KBM-7 (cell line): ENCODE measurements around the gene HSPBP1.

Experiments used
- DNase-seq: peaks from one replicate; pipeline ENCODE4 v3.0.0-alpha.2; 2015
- in situ Hi-C: fragments of 300-500 bp; cut with MboI; formaldehyde crosslinking; loops from 2 replicates; pipeline ENCODE4 v1.14.3; 2020; ENCODE audit warnings: low sequenced_read_pairs, low pct_unique_long_range_greater_than_20kb, mixed read lengths

Gene HSPBP1

DNA sequence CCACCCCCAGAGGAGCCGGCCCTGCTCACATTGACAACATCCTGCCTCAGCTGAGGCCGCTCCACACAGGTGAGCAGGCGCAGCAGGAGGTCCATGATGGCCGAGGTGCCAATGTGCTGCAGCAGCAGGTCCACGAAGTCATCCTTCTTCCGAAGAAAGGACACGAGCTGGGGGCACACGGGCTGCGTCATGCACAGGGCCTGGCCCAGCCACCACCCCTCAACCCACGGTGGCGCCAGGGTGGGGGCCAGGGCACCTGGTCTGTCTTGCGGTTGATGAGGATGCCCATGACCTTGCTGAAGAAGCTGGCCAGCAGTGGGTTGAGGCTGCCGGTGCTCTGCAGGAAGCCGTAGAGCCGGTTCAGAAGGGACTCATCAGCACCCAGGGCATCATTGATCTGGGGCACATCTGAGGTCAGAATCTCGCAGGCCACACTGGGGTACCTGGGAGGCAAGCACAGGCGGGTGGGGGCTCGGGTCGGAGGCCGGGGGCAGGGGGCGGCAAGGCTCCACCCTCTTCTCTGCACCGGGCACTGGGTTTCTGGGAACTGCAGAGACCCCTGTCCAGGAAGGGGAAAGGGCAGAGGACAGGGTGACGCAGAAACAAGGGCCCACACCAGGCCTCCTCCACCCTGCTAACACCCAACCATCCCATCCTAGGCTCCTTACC is 34.5 kb downstream of the HSPBP1 start:
- in situ Hi-C loops, result no loop called here
- no peak for DNase-seq

DNA sequence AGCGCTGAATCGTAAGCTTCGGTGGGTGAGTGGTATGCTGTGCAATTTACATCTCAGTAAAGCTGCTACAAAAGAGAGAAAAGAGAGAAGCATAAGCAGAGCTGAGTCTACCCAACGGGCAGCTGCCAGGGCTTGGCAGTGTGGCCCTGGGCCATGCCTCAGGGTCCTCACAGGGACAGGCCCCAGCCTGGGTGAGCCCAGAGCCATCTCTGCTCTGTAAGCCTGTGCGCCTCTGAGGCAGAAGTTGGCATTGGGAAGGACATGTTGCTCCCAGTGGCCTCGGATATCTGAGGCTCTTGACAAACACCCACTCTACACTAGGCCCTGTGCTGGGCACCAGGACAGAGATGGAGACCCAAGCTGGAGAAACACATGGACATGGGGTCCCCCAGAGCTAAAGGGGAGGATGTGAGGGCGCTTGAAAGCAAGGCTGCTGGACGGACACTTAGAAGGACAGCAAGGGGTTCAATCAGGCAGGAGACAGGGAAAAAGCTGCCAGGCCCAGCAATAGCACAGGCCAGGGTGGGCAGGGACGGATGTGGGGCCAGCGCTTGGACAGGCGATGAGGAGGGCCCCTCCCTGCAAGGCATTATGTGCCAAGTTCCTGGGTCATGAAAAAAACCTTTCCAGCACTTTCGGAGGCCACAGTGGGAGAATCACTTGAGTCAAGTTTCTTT is 35.8 kb downstream of the HSPBP1 start:
- in situ Hi-C loops, result no loop called here
- no peak for DNase-seq

DNA sequence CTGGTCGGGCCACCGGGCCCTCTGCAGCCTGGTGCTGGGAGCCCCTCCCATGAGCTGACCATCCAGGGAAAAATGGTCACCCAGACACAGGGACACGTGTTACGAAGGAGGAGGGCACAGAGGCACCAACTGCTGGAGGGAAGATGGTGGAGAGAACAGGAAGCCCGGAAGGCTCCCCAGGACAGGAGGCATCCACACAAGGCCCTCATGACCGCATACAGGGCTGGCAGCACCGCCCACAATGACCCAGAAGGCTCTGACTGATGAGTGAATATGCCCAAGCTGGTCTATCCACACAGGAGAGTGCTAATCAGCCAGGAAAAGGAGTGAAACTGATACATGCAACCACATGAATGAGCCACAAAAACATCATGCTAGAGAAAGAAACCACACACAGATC is 37.4 kb downstream of the HSPBP1 start:
- no peak for DNase-seq
- in situ Hi-C loops, result no loop called here

DNA sequence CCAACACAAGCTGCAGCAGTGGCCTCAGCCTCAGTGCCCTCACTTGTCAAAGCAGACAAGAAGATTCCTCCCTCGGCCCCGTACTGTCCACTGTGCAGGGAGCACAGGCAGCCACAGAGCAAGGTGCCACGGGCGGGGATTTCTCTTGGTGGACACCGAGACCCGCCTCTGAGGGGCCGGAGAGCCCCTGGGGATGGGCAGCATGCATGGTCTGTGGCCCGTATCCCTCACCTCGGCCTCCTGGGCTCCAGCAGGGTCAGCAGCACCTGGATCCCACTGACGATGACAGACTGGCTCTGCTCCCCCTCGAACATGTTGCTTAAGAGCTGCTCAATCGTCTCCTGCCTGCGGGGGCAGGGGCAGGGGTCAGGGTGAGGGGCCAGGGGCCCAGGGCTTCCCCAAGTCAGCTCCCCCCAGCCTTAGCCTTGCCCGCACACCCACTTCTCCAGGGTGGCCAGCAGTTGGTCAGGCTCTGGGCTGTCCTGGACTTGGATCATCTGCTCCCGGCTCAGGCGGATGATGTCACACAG is 37.9 kb downstream of the HSPBP1 start:
- no peak for DNase-seq
- in situ Hi-C loops, result no loop called here

DNA sequence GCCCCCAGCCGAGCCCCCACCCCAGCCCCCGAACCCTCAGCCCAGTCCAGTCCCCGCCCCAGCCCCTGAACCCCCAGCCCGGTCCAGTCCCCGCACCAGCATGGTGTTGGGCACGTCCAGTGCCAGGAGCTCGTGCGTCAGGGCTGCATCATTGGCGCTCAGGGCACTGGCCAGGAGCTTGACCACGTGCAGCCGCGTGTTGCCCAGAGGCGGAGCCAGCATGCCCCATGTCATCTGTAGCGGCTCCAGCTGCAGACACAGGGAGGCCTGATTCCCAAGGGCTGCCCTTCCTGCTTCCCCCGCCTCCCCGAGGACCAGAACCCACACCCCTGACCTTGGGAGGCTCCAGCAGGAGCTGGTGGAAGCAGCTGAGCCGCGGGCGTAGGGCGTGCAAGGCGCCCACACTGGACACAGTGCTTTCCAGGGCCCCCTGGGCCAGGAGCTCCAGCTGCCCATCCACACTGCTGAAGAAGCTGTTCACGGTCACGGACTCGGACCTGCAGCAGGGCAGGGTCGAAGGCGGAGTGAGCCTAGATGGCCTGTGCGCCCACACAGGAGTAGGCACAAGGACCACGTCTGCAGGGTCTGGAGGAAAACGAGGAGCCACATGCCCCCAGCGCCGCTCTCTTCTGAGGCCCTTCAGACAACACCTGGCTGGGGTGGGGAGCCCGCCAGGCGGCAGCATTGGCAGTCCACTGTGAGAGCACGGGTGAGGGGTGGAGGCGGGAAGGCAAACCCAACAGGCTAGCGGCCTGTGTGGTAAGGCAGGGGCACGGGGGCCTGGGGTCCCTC is 38.6 kb downstream of the HSPBP1 start:
- in situ Hi-C loops, result no loop called here
- DNase-seq, result no peak

DNA sequence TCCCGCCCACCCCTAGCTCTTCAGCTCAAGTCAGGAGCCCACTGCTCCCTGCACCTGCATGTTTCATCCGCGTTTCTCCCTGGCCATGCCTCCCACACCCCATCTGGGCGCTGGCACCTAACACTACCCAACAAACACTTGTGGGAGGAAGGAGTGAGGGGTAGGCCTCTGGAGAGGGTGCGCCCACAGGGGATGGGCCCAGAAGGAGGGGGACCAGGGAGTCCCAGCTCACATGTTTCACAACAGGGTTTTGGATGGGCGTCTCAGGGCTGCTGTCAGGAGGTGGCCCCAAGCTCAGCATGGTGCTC is 39.2 kb downstream of the HSPBP1 start:
- in situ Hi-C loops, result no loop called here
- no peak for DNase-seq

DNA sequence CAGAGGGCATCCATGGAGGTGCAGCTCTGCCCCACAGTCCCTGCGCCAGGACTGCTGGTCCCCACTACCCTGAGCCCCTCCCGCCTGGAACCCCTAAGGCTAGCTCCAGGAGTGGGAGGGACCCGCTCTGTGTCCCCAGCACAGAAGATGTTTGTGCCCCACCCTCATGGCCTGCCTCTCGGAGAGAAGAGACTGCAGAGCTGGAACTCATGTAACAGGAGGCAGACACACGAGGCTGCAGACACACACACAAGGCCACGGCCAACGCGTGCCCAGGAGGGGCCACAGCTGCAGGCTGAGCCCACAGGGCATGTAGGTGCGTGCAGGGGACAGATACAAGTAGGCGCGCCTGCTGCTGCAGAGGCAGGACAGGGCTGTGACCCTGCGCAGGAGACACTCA is 40.9 kb downstream of the HSPBP1 start:
- no peak for DNase-seq
- in situ Hi-C loops, result no loop called here

DNA sequence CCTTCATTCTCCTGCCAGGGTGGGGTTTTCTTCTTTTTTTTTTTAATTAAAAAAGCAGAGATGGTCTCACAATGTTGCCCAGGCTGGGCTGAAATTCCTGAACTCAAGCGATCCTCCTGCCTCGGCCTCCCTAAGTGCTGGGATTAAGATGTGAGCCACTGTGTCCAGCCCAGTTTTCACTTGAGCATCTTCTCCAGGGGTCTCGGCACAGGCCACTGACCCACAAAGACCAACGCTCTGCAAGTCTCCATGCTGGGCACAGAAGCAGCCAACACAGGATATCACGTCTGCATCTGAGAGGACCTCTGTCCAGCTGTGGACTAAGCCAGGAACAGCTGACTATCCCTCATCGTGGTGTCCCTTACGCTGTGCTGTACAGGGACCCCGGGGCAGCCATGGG is 41.9 kb downstream of the HSPBP1 start:
- DNase-seq, result no peak
- in situ Hi-C loops, result no loop called here

DNA sequence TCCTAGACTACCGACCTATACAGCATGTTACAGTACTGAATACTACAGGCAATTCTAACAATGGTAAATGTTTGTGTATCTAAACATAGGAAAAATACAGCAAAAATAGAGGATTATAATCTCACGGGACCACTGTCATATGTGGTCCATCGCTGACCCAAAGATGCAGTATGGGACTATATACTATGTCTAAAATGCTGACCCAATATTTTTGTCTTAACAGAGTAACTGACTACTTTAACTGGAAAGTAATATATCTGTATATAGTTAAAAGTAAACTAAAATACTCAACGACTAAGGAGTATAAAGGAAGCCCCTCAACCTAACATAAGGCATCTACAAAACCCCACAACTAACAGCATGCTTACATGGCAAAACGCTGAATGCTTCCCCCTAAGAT is 46.9 kb downstream of the HSPBP1 start:
- DNase-seq, result no peak
- in situ Hi-C loops, result no loop called here

DNA sequence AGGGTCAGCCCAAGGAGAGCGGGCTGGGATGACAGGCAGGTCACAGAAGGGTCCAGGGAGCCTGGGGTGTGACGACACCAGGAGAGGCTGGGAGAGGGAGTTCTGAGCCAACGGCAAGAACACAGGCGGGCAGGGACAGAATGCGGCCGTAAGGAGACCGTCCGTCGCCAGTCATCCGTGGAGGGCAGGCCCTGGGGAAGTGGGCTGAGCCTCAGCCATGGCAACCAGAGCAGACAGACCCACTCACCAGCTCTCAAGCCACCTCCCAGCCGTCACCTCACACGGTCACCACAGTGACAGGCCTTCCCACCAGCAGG is 47.7 kb downstream of the HSPBP1 start:
- DNase-seq, result no peak
- in situ Hi-C loops, result no loop called here

DNA sequence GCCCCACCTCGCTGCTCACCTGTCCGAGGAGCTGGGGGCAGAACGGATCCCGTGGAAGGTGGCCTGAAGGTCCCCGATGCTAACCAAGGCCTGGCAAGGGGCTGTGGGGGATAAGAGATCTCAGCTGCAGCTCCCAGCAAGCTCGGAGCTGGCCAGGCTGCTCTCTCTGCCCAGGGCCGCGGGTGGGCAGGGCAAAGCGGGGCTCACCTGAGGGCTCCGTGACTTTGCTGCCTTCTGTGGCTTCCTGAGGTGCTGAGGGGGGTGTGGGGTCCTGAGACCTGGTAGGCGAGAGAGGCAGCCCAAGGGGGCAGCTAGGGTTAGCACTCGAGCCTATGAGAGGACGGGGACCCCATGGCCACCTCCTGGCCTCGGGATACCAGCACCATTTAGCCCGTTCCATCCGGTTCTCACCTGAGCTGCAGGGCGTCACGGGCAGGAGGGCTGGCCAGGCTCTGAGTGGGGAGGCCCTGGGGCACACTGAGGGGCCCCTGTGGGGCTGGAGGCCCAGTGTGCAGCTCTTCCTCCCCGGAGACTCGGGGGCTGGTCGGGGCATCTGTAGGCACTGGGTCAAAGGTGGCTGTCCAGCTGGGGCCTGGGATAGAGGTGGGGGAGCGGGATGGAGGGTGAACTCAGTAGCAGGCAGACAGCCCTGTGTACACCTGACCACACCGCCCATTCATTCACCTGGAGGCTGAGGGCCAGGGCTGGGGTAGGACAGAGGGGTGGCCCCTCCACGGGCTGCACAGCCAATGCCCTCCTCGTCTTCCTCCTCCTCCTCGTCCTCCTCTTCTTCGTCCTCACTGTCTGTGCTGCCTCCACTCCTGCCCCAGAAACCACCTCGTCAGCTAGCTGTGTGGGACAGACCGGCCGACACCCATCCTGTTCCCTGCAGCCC is 48.3 kb downstream of the HSPBP1 start:
- in situ Hi-C loops, result no loop called here
- no peak for DNase-seq

DNA sequence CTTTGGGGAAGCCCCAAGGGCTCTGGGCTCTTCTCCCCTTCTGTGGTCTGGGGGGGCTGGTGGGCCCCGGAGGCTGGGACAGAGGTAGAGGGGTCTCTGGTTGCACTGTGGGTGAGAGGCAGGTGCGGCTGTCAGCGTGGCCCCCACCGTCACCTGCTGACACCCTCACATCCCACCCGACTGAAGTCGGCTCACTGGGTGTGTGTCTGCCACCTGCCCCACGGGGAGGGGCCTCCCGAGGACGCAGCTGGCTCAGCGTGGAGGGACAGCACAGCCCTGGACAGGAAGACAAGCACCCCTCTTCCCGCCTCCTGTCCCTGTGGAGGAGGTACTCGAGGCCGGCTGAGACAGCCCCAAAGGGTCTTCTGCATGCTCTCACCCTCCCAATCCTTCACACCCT is 49.1 kb downstream of the HSPBP1 start:
- no peak for DNase-seq
- in situ Hi-C loops, result no loop called here

DNA sequence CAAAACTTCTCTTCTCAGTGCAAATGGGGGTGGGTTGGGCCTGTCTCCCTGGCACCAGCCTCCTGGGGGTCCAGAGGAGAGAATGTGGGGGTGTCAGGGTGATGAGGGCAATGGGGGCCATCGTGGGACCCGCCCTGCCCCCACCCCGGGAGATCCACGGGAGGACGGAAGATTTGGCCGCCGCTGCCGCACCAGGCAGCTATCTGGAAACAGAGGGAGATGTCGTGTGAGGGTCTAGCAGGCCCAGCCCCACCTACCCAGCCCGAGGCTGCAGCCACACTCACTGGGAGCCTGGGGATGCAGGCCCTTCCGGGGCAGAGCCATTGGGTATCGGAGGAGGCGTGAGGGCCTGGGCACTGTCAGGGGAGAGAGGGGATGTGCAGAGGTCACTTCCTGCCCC is 49.6 kb downstream of the HSPBP1 start:
- in situ Hi-C loops, result no loop called here
- DNase-seq, result no peak

DNA sequence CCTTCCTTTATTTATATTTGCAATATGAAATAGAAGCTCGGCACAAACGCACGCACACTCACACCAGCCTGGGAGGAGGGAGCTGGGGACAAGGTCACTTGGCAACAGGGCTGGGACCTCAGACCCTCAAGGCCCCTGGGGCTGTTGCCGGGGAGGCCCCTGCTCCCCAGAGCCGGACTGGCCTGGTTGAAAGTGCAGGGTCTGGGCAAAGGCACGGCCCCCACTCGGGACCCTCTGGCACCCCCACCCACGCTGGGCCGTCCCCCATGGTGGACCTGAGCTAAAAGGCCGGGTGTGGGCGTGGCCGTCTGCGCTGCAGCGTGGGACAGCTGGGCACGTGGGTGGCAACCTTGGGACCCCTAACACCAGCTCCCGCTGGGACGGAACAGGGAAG is 50.1 kb downstream of the HSPBP1 start:
- no peak for DNase-seq
- in situ Hi-C loops, result no loop called here

DNA sequence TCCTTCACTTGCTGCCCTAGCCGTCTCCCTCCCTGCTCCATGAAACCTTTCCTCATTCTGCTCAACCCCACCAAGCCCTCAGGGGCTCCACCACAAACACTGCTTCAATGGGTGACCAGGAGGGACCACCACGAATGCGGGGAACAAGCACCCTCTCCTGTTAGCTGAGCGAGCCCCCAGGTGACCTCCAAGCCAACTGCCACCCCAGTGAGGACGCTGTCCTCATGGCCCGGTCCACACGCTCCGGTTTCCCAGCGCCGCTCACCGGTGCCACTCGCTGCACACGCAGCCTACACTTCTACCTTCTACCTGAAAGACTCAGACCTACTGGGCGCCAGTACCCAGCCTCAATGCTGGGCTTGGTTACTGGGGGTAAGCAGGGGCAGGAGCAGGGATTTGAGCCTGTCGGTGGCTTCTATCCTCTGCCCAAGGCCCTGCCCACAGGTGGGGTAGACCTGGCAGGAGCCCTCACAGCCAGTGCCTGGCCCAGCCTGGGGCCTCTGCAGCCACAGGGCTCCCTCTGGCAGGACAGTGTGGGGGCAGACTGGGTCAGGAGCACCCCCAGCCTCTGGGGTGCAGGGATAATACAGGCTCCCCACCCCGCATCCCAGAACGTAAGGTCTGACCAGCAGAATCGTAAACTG is 50.6 kb downstream of the HSPBP1 start:
- DNase-seq, result no peak
- in situ Hi-C loops, result no loop called here

DNA sequence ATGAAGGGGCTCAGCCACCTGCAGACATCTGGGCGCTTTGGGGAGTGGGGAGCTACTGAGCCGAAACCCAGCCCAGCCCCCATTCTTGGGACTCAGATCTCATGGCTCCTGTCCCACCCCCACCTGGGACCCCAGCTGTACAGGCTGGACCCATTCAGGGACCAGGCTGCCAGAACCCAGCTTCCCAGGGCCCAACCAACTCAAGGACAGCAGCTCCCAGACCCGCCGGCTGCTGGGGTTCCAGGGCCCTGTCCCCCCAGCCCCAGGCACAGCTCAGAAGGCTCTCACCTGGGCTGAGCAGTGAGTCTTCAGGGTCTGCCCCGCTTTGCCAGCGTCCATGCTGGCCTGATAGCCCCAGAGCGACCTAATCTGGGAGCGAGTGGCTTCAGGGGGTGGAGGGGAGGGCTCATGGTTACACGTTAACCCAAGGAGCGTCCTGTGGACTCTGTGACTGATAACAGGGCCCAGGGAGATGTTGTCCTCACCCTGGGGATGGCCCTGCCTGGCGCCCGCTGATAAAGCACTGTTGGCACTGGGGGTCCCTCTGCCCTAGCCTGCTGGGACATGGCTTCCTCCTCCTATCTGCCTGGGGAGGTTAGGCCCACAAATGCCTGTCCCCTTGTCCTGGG is 51.4 kb downstream of the HSPBP1 start, which contains the start of gene TMEM86B:
Gene TMEM86B (minus strand): TSS at position 361 of the 629 bp plus-strand sequence. CDS start 22 bp downstream, at position 339.
- in situ Hi-C loops, result no loop called here
- no peak for DNase-seq

DNA sequence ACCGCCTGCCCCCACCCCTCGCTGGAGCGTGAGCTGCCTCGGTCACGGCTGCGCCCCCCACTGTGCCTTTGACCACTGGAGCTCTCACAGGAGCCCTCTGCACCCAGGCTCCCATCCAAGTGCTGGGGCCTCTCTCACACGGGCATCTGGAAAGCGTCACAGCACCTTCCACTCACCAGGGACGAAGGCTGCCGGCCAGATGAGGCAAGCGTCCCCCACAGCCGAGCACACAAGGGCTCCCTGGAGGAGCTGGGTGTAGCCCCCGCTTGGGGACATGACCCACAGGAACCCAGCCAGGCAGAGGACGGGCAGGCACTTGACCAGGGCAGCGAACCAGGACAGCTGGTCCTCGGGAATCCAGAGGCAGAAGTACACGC is 51.9 kb downstream of the HSPBP1 start:
- in situ Hi-C loops, result no loop called here
- no peak for DNase-seq

DNA sequence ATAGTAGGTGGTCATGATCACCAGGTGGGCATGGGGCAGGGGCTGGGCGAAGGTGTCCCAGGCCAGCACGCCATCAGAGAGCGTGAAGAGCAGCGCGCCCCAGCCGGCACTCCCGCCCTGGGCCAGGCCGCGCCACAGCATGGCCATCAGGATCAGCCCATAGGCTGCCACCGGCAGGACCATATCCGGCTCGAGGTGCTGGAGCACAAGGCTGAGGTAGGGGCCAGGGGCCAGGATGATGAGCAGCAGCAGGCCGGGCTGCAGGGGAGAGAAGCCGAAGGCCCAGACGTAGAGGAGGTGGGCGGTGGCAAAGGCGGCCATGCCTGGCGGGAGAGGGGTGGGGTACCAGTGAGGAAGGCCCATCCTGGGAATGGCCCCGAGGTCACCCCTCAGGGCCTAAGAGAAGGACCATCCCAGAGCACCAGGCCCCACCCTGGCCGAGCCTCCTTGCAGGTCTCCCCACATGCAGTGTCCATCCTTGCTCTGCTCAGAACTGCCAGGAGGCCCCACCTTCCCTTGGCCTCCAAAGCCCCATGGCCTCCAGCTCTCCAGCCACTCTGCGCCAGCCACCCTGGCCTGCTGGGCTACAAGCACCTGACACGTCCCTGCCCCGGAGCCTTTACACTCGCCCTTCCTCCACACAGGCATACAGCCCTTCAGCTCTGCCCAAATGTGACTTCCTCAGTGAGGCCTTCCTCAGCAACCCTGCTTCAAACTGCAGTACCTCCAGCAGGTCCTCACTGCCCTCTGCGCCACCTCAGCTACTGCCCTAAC is 52.5 kb downstream of the HSPBP1 start:
- DNase-seq, result no peak
- in situ Hi-C loops, result no loop called here
